Loucy (cell line): Measurements from ENCODE around the gene HLA-A.
"Not testable (repeated sequence)": the region's sequence is repeated elsewhere in the genome, so short reads cannot be mapped to it uniquely, and the experiment has no call there.

Experiments
- H2AFZ ChIP-seq: fragments of 200-600 bp; sonication (generic); 2 replicates; pipeline ENCODE4 v1.6.0; 2016; ENCODE audit warnings: antibody characterized with exemption, mild to moderate bottlenecking, low read length, moderate library complexity
- H3F3A ChIP-seq: fragments of 200-600 bp; 2 replicates; pipeline ENCODE4 v1.6.0; 2016; ENCODE audit warnings: antibody characterized with exemption, low read depth, mild to moderate bottlenecking
- H3K27me3 ChIP-seq: fragments of 200-600 bp; sonication (generic); 2 replicates; pipeline ENCODE4 v1.6.1; 2014; ENCODE audit warnings: low read length, mild to moderate bottlenecking; ENCODE audit not compliant: insufficient read depth, poor library complexity, severe bottlenecking
- H3K36me3 ChIP-seq: fragments of 200-600 bp; sonication (generic); 2 replicates; pipeline ENCODE4 v1.6.1; 2016; ENCODE audit warnings: low read length; ENCODE audit not compliant: insufficient read depth
- H3K4me1 ChIP-seq: fragments of 200-600 bp; sonication (generic); 2 replicates; pipeline ENCODE4 v1.5.1; 2014; ENCODE audit warnings: low read length, mild to moderate bottlenecking; ENCODE audit not compliant: insufficient read depth, poor library complexity, severe bottlenecking
- H3K4me2 ChIP-seq: fragments of 200-600 bp; sonication (generic); 2 replicates; pipeline ENCODE4 v1.6.0; 2014; ENCODE audit warnings: antibody characterized with exemption, low read length, low read depth, mild to moderate bottlenecking; ENCODE audit not compliant: poor library complexity, severe bottlenecking
- H3K4me3 ChIP-seq: fragments of 200-600 bp; sonication (generic); 2 replicates; pipeline ENCODE4 v1.5.1; 2014; ENCODE audit warnings: low read length, mild to moderate bottlenecking, mixed read lengths; ENCODE audit not compliant: poor library complexity, severe bottlenecking
- H3K79me2 ChIP-seq: fragments of 200-600 bp; sonication (generic); 2 replicates; pipeline ENCODE4 v1.6.1; 2014; ENCODE audit warnings: low read length; ENCODE audit not compliant: insufficient read depth
- H3K9ac ChIP-seq: fragments of 200-600 bp; sonication (generic); 2 replicates; pipeline ENCODE4 v1.6.0; 2014; ENCODE audit warnings: mild to moderate bottlenecking, low read depth, low read length, moderate library complexity; ENCODE audit not compliant: poor library complexity, severe bottlenecking
- H3K9me2 ChIP-seq: fragments of 200-600 bp; sonication (generic); replicated peaks from 2 replicates; pipeline ENCODE4 v1.6.1; 2016; ENCODE audit warnings: low read depth, low read length, mixed read lengths
- H3K9me3 ChIP-seq: fragments of 200-600 bp; sonication (generic); 2 replicates; pipeline ENCODE4 v1.6.1; 2014; ENCODE audit warnings: mild to moderate bottlenecking, antibody characterized with exemption, low read length, low read depth; ENCODE audit not compliant: insufficient read depth
- H4K20me1 ChIP-seq: fragments of 200-600 bp; sonication (generic); 2 replicates; pipeline ENCODE4 v1.6.0; 2014; ENCODE audit warnings: antibody characterized with exemption, low read length, mild to moderate bottlenecking; ENCODE audit not compliant: insufficient read depth, poor library complexity, severe bottlenecking
- EZH2phosphoT487 ChIP-seq: fragments of 200-600 bp; IDR thresholded peaks from 2 replicates; pipeline ENCODE4 v1.6.1; 2018; ENCODE audit warnings: antibody characterized with exemption, mild to moderate bottlenecking, moderate library complexity, borderline replicate concordance
- TF ChIP-seq, protein P1 (sequence below): fragments of 200-600 bp; sonication (generic); conservative IDR thresholded peaks from 2 replicates; pipeline ENCODE4 v1.5.1; 2014; ENCODE audit warnings: mild to moderate bottlenecking, antibody characterized with exemption, low read length

The HLA-A gene

GRCh38 chr6:29959467-29959866, 17.1 kb downstream of the HLA-A start:
- peaks cover 14% of the 10 kb centered on the region for H3K4me1 ChIP-seq
- H3K4me3 ChIP-seq, result no peak overlapping the region
- H3K9me3 ChIP-seq, result no peaks in the 10 kb centered on the region
- no peak overlapping the region for H3K9ac ChIP-seq
- H3K27me3 ChIP-seq, result no peaks in the 10 kb centered on the region
- no peak overlapping the region for H3K4me2 ChIP-seq
- no peak overlapping the region for H2AFZ ChIP-seq
- no peaks in the 10 kb centered on the region for H3K36me3 ChIP-seq
- H4K20me1 ChIP-seq, result no peaks in the 10 kb centered on the region
- no peaks in the 10 kb centered on the region for H3K9me2 ChIP-seq
- peaks cover 4% of the 10 kb centered on the region for H3F3A ChIP-seq
- TF ChIP-seq, protein P1, sequence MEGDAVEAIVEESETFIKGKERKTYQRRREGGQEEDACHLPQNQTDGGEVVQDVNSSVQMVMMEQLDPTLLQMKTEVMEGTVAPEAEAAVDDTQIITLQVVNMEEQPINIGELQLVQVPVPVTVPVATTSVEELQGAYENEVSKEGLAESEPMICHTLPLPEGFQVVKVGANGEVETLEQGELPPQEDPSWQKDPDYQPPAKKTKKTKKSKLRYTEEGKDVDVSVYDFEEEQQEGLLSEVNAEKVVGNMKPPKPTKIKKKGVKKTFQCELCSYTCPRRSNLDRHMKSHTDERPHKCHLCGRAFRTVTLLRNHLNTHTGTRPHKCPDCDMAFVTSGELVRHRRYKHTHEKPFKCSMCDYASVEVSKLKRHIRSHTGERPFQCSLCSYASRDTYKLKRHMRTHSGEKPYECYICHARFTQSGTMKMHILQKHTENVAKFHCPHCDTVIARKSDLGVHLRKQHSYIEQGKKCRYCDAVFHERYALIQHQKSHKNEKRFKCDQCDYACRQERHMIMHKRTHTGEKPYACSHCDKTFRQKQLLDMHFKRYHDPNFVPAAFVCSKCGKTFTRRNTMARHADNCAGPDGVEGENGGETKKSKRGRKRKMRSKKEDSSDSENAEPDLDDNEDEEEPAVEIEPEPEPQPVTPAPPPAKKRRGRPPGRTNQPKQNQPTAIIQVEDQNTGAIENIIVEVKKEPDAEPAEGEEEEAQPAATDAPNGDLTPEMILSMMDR, result no peak
- TF ChIP-seq EZH2phosphoT487, result no peak
- H3K79me2 ChIP-seq, result no peaks in the 10 kb centered on the region

- Histone ChIP-seq H3K9me2 (no peaks in the 10 kb centered on the region), H3K9me3 (no peaks in the 10 kb centered on the region), H3K27me3 (no peaks in the 10 kb centered on the region), H3K36me3 (no peaks in the 10 kb centered on the region), H2AFZ (no peak overlapping the region), H3K4me3 (no peak overlapping the region), H3K79me2 (0 out of 2 replicates have a peak, but pooled peaks cover 5% of the 10 kb centered on the region), H4K20me1 (no peaks in the 10 kb centered on the region), H3K4me1 (peaks cover 31% of the 10 kb centered on the region), H3K4me2 (no peak overlapping the region), H3F3A (peaks cover 14% of the 10 kb centered on the region), H3K9ac (no peak overlapping the region)
- TF ChIP-seq, protein P1, result no peak
- TF ChIP-seq EZH2phosphoT487, result no peak
These were observed 19.6 kb downstream of the HLA-A start for GRCh38 chr6:29961966-29962365.

- H3K4me3 ChIP-seq, H3K27me3 ChIP-seq, H4K20me1 ChIP-seq, H3K36me3 ChIP-seq, H3K9me3 ChIP-seq, H3K9ac ChIP-seq, H2AFZ ChIP-seq, H3K9me2 ChIP-seq, H3K79me2 ChIP-seq: not testable (repeated sequence)
- H3K4me1 ChIP-seq, result peaks cover 43% of the 10 kb centered on the region
- H3F3A ChIP-seq, result peaks cover 14% of the 10 kb centered on the region
- H3K4me2 ChIP-seq, result peak overlapping the region; percentile 99
These were observed 21.4 kb downstream of the HLA-A start for GRCh38 chr6:29963697-29964096.

DNA sequence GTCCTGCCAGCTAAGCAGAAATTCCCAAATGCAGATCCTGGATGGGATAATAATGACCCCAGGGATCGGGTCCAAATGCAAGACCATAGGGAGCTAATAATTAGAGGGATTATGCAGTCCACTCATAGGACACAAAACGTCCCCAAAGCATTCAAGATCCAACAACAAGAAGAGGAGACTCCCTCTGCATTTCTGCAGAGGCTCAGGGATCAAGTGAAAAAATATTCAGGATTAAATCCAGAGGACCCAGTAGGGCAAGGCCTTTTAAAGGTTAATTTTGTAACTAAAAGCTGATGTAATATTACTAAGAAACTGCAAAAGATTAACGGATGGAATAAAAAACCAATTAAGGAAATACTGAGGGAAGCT, 22.2 kb downstream of the HLA-A start:
- peak overlapping the region; percentile 94 for H3K4me3 ChIP-seq

More for the DNA sequence above, 22.2 kb downstream of the HLA-A start:
- H3K36me3 ChIP-seq, result no peaks in the 10 kb centered on the region
- H3K27me3 ChIP-seq, result no peaks in the 10 kb centered on the region
- peak overlapping the region; percentile 99 for H3K4me2 ChIP-seq
- 0 out of 2 replicates have a peak, but pooled peaks cover 5% of the 10 kb centered on the region for H3K79me2 ChIP-seq
- H3K9ac ChIP-seq, result peak overlapping the region; percentile 99
- H3K9me3 ChIP-seq, result no peaks in the 10 kb centered on the region
- H2AFZ ChIP-seq, result no peak overlapping the region
- no peaks in the 10 kb centered on the region for H3K9me2 ChIP-seq
- H3F3A ChIP-seq, result peaks cover 14% of the 10 kb centered on the region
- peaks cover 43% of the 10 kb centered on the region for H3K4me1 ChIP-seq
- H4K20me1 ChIP-seq, result no peaks in the 10 kb centered on the region
- TF ChIP-seq, protein P1, result no peak
- no peak for TF ChIP-seq EZH2phosphoT487
